Gastrocnemius medialis (tissue), 4 donors: ENCODE results near the gene CCR9. TPM values are rescaled to one million over a fixed set of nuclear protein-coding genes. Genes with fewer than 3 reads are reported as not detected.

Experiments
- ATAC-seq, 2 donors: fragments of 150-250 bp; one replicate each; pipeline ENCODE4 v1.9.1; 2016
- DNase-seq, 2 donors: peaks; one replicate each; pipeline ENCODE4 v3.0.0-alpha.2; 2019
- H3K27ac ChIP-seq, 4 donors: fragments of 200-600 bp; sonication (generic); 1 replicate in 1 of 4; 2 replicates in 3 of 4; pipeline ENCODE4 v1.5.1; 2016 to 2018; ENCODE audit warnings: mild to moderate bottlenecking in 2 of 4, moderate library complexity in 1 of 4
- H3K27me3 ChIP-seq, 3 donors: fragments of 200-600 bp; sonication (generic) in 2 of 3; 1 replicate in 1 of 3; 2 replicates in 2 of 3; pipeline versions ENCODE4 v1.5.1 to v1.6.0; 2016 to 2019; ENCODE audit warnings: mild to moderate bottlenecking in 1 of 3, moderate library complexity in 1 of 3
- H3K36me3 ChIP-seq, 2 donors: fragments of 200-600 bp; sonication (generic) in 1 of 2; one replicate each; pipeline ENCODE4 v1.5.1; 2017 to 2018
- H3K4me1 ChIP-seq, 2 donors: fragments of 200-600 bp; sonication (generic) in 1 of 2; one replicate each; pipeline ENCODE4 v1.5.1; 2016 to 2017; ENCODE audit warnings: mild to moderate bottlenecking in 2 of 2
- H3K4me3 ChIP-seq, 4 donors: fragments of 200-600 bp; sonication (generic) in 3 of 4; 1 replicate in 1 of 4; 2 replicates in 3 of 4; pipeline ENCODE4 v1.5.1; 2016 to 2019; ENCODE audit warnings: mild to moderate bottlenecking in 2 of 4
- H3K9me3 ChIP-seq, 3 donors: fragments of 200-600 bp; sonication (generic) in 2 of 3; 1 replicate in 1 of 3; 2 replicates in 2 of 3; pipeline ENCODE4 v1.5.1; 2016 to 2019
- CTCF ChIP-seq, 5 experiments: fragments of 450-650 bp in 3 of 5; fragments of 200-600 bp in 2 of 5; sonication (generic) in 2 of 5; IDR thresholded peaks in 4 of 5; conservative IDR thresholded peaks in 1 of 5; 1 replicate in 4 of 5; 2 replicates in 1 of 5; pipeline ENCODE4 v1.5.1; 2016 to 2019; ENCODE audit warnings: antibody characterized with exemption in 5 of 5, mild to moderate bottlenecking in 3 of 5, moderate library complexity in 3 of 5
- POLR2A ChIP-seq, 2 donors: fragments of 450-650 bp; IDR thresholded peaks; one replicate each; pipeline ENCODE4 v1.6.1; 2017; ENCODE audit warnings: antibody characterized with exemption in 2 of 2, mild to moderate bottlenecking in 2 of 2, moderate library complexity in 2 of 2
- in situ Hi-C, 4 donors: fragments of 200-750 bp; cut with MboI; loops; one replicate each; pipeline versions ENCODE4 v1.15.0 to v1.8.0; 2017; ENCODE audit warnings: low sequenced_read_pairs in 4 of 4
- intact Hi-C: fragments of 100-400 bp; cut with DNase I; formaldehyde crosslinking; loops from one replicate; pipeline ENCODE4 v1.15.1; 2023; ENCODE audit warnings: low total_unique reads
- total RNA-seq, 4 donors: library from RNA; depleted of rRNA; stranded (reverse); fragments of >200 nt; gene quantifications; one replicate each; pipeline versions ENCODE4 v1.1.0 to v1.2.3, GENCODE V29; 2016

The CCR9 gene
- total RNA-seq, 4 donors from 2014 or later: 0.09 to 0.13 TPM; not detected in 2

- Histone ChIP-seq H3K9me3 (no peaks in the 10 kb centered on the region), H3K36me3 (no peaks in the 10 kb centered on the region), H3K4me1 (no peaks in the 10 kb centered on the region), H3K27me3 (no peaks in the 10 kb centered on the region), H3K4me3 (no peak overlapping the region), H3K27ac (no peak overlapping the region)
- intact Hi-C loops (no loop called here), in situ Hi-C loops (no loop called here)
- TF ChIP-seq POLR2A (IDR thresholded peaks at IDR 0.05) (no peak), CTCF (IDR thresholded peaks at IDR 0.05 in 4 of 5, conservative IDR thresholded peaks at IDR 0.05 in 1 of 5) (no peak)
- DNase-seq (no peak), ATAC-seq (no peak)
These were observed 1.6 kb downstream of the CCR9 start for GRCh38 chr3:45887759-45888511.

DNA sequence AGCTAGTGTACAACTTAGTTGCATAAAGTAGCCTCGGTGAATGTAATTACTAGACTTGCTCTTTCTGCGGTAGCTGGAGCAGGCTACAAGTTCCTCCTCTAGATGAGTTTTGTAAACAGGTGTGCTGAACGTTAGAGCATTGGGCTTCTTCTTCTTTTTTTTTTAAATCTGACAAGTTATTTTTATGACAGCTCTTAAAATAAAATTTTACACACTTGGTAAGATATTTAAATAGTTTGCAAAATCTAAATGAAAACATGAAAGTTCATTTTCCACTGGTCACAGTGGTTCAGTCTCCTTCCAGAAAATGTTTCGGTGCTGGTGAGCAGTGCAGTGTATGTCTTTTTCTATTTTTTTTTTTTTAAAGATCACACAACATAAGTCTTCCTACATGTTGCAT lies 3.0 kb downstream of the CCR9 start:
- no peaks in the 10 kb centered on the region for H3K27me3 ChIP-seq
- no peaks in the 10 kb centered on the region for H3K9me3 ChIP-seq
- ATAC-seq: no peak
- DNase-seq: no peak
- no peak overlapping the region for H3K4me3 ChIP-seq
- intact Hi-C loops: no loop called here
- in situ Hi-C loops: no loop called here
- H3K4me1 ChIP-seq: no peaks in the 10 kb centered on the region
- H3K36me3 ChIP-seq: no peaks in the 10 kb centered on the region
- no peak for TF ChIP-seq POLR2A (IDR thresholded peaks at IDR 0.05)
- no peak for TF ChIP-seq CTCF (IDR thresholded peaks at IDR 0.05 in 4 of 5, conservative IDR thresholded peaks at IDR 0.05 in 1 of 5)
- H3K27ac ChIP-seq: no peak overlapping the region

DNA sequence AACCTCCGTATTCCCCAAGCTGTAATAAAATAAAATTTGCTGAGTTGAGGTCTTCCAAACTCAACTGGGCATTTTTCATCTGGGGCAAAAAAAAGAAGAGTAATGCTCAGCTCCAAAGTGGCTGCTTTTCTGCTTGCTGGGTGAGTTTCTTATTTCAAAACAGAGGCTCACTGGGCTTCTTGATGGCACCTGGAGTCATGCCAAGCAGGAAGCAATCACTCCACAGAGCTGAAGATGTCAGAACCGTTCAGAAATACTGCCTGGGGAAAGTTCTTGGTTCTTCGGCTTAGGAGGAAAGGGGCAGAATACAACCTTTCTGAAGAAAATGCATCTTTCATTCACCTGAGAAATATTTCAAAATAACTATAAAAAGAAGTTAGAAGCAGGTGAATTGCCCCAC lies 4.1 kb downstream of the CCR9 start:
- DNase-seq: no peak
- no peak overlapping the region for H3K27ac ChIP-seq
- no peaks in the 10 kb centered on the region for H3K27me3 ChIP-seq
- H3K9me3 ChIP-seq: no peaks in the 10 kb centered on the region
- no peaks in the 10 kb centered on the region for H3K4me1 ChIP-seq
- TF ChIP-seq CTCF (IDR thresholded peaks at IDR 0.05 in 4 of 5, conservative IDR thresholded peaks at IDR 0.05 in 1 of 5) (no peak), POLR2A (IDR thresholded peaks at IDR 0.05) (no peak)
- no peak overlapping the region for H3K4me3 ChIP-seq
- no peaks in the 10 kb centered on the region for H3K36me3 ChIP-seq
- no peak for ATAC-seq
- in situ Hi-C loops: no loop called here
- intact Hi-C loops: no loop called here

DNA sequence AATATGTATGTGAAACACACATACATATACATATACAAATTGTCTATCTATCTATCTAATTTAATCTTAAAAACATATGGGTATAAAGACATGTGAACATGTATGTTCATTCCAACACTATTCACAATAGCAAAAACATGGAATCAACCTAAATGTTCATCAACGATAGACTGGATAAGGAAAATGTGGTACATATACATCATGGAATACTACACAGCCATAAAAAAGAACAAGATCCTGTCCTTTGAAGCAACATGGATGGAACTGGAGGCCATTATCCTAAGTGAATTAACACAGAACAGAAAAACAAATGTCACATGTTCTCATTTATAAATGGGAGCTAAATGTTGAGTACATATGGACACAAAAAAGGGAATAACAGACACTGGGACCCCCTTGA lies 5.8 kb downstream of the CCR9 start:
- no peaks in the 10 kb centered on the region for H3K36me3 ChIP-seq
- intact Hi-C loops (no loop called here), in situ Hi-C loops (no loop called here)
- no peak overlapping the region for H3K4me3 ChIP-seq
- ATAC-seq (no peak), DNase-seq (no peak)
- TF ChIP-seq CTCF (IDR thresholded peaks at IDR 0.05 in 4 of 5, conservative IDR thresholded peaks at IDR 0.05 in 1 of 5) (no peak), POLR2A (IDR thresholded peaks at IDR 0.05) (no peak)
- H3K4me1 ChIP-seq: no peaks in the 10 kb centered on the region
- no peaks in the 10 kb centered on the region for H3K9me3 ChIP-seq
- H3K27ac ChIP-seq: no peak overlapping the region
- H3K27me3 ChIP-seq: no peaks in the 10 kb centered on the region

- in situ Hi-C loops: no loop called here
- H3K9me3 ChIP-seq: no peaks in the 10 kb centered on the region
- no peak for TF ChIP-seq POLR2A (IDR thresholded peaks at IDR 0.05)
- TF ChIP-seq CTCF (IDR thresholded peaks at IDR 0.05 in 4 of 5, conservative IDR thresholded peaks at IDR 0.05 in 1 of 5): no peak
These were observed 7.7 kb downstream of the CCR9 start for GRCh38 chr3:45894015-45894414.

More at GRCh38 chr3:45894015-45894414, 7.7 kb downstream of the CCR9 start:
- Histone ChIP-seq H3K27ac (no peak overlapping the region), H3K4me1 (no peaks in the 10 kb centered on the region), H3K4me3 (no peak overlapping the region), H3K27me3 (no peaks in the 10 kb centered on the region), H3K36me3 (no peaks in the 10 kb centered on the region)
- DNase-seq (no peak), ATAC-seq (no peak)
- intact Hi-C loops: no loop called here
